MCF 10A (cell line): Measurements from ENCODE around the gene INSL3. TPM values are rescaled to one million over a fixed set of nuclear protein-coding genes. Genes with fewer than 3 reads are reported as not detected.

Experiments
- BruUV-seq: library from RNA; stranded (reverse); fragments of 400-500 nt; replicated peaks from 2 replicates; lab custom pipeline; 2021; lab: Mats Ljungman, UMichigan
- CTCF ChIA-PET: fragments of 300-600 bp; sonication (Branson Sonifier 250); formaldehyde crosslinking; extraction: SDS; loops from one replicate; lab custom pipeline; 2021; ENCODE audit warnings: antibody characterized with exemption, inconsistent platforms; lab: Yijun Ruan, JAX
- POLR2A ChIA-PET: fragments of 300-600, 350-650 bp; sonication (Branson Sonifier 250); formaldehyde crosslinking; extraction: SDS; loops from one replicate; lab custom pipeline; 2020; ENCODE audit warnings: antibody characterized with exemption, inconsistent platforms; lab: Yijun Ruan, JAX
- DNase-seq: peaks from one replicate; pipeline ENCODE4 v3.0.0-alpha.2; 2018; ENCODE audit not compliant: unreplicated experiment
- H3K27ac Mint-ChIP-seq: one replicate; pipeline ENCODE4 v1.8.0; 2022; ENCODE audit warnings: mild to moderate bottlenecking, low read depth, mixed read lengths; ENCODE audit not compliant: unreplicated experiment
- H3K27me3 Mint-ChIP-seq: one replicate; pipeline ENCODE4 v1.8.0; 2022; ENCODE audit warnings: mixed read lengths; ENCODE audit not compliant: insufficient read depth, unreplicated experiment
- H3K36me3 Mint-ChIP-seq: one replicate; pipeline ENCODE4 v1.8.0; 2022; ENCODE audit warnings: mild to moderate bottlenecking, moderate library complexity, mixed read lengths; ENCODE audit not compliant: insufficient read depth, unreplicated experiment
- H3K4me1 Mint-ChIP-seq: one replicate; pipeline ENCODE4 v1.8.0; 2022; ENCODE audit warnings: mixed read lengths; ENCODE audit not compliant: insufficient read depth, unreplicated experiment
- H3K4me3 Mint-ChIP-seq: one replicate; pipeline ENCODE4 v1.8.0; 2022; ENCODE audit warnings: mild to moderate bottlenecking, moderate library complexity, mixed read lengths; ENCODE audit not compliant: unreplicated experiment
- H3K9me3 Mint-ChIP-seq: one replicate; pipeline ENCODE4 v1.8.0; 2022; ENCODE audit warnings: mixed read lengths; ENCODE audit not compliant: unreplicated experiment
- intact Hi-C: fragments of 100-400 bp; cut with micrococcal nuclease; formaldehyde crosslinking; loops from 2 replicates; pipeline ENCODE4 v1.14.1; 2022
- total RNA-seq: library from RNA; stranded (reverse); gene quantifications from 2 replicates; pipeline ENCODE4 v1.2.3, GENCODE V29; 2022
- TF ChIP-seq, protein P1 (sequence below): fragments of 200-600 bp; IDR thresholded peaks from one replicate; pipeline ENCODE4 v1.8.0; 2022; ENCODE audit warnings: antibody characterized with exemption, mild to moderate bottlenecking; ENCODE audit not compliant: unreplicated experiment

INSL3 gene
- total RNA-seq, 1 experiment from 2014 or later = not detected

GRCh38 chr19:17795495-17795856 lies 25.8 kb downstream of the INSL3 start:
- intact Hi-C loops = no loop called here
- no TSS peak for BruUV-seq
- ChIA-PET CTCF (interaction anchor here (0.6 to 3.1 kb wide), 5 partner anchors 11 to 1302 kb away, joined by 3 to 23 read pairs (median 3); no protein-coding TSS in a partner anchor), POLR2A (no interaction called here)
- TF ChIP-seq, protein P1, sequence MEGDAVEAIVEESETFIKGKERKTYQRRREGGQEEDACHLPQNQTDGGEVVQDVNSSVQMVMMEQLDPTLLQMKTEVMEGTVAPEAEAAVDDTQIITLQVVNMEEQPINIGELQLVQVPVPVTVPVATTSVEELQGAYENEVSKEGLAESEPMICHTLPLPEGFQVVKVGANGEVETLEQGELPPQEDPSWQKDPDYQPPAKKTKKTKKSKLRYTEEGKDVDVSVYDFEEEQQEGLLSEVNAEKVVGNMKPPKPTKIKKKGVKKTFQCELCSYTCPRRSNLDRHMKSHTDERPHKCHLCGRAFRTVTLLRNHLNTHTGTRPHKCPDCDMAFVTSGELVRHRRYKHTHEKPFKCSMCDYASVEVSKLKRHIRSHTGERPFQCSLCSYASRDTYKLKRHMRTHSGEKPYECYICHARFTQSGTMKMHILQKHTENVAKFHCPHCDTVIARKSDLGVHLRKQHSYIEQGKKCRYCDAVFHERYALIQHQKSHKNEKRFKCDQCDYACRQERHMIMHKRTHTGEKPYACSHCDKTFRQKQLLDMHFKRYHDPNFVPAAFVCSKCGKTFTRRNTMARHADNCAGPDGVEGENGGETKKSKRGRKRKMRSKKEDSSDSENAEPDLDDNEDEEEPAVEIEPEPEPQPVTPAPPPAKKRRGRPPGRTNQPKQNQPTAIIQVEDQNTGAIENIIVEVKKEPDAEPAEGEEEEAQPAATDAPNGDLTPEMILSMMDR = no peak
- Mint-ChIP-seq H3K4me3 (peak overlapping the region; percentile 16), H3K9me3 (no peaks in the 10 kb centered on the region), H3K4me1 (peaks cover 18% of the 10 kb centered on the region), H3K36me3 (no peaks in the 10 kb centered on the region), H3K27me3 (no peaks in the 10 kb centered on the region), H3K27ac (no peak overlapping the region)
- no peak for DNase-seq

GRCh38 chr19:17794731-17795494 lies 26.4 kb downstream of the INSL3 start, which contains the start of gene B3GNT3:
TSS of gene B3GNT3 (plus strand) at chr19:17795138. CDS start at chr19:17807808, 12,670 bp downstream.
- peak; percentile 82 for DNase-seq
- no peaks in the 10 kb centered on the region for H3K27me3 Mint-ChIP-seq
- BruUV-seq = no TSS peak
- ChIA-PET POLR2A (no interaction called here), CTCF (interaction anchor here (0.5 to 3.1 kb wide), 8 partner anchors 10 to 1302 kb away, joined by 3 to 23 read pairs (median 3); no protein-coding TSS in a partner anchor)
- no peaks in the 10 kb centered on the region for H3K9me3 Mint-ChIP-seq
- no peak within 1 kb of the TSS for H3K27ac Mint-ChIP-seq
- H3K4me3 Mint-ChIP-seq = peak within 1 kb of the TSS; percentile 44
- TF ChIP-seq, protein P1 = no peak
- peaks cover 18% of the 10 kb centered on the region for H3K4me1 Mint-ChIP-seq
- H3K36me3 Mint-ChIP-seq = no peaks in the 10 kb centered on the region
- intact Hi-C loops = no loop called here

DNA sequence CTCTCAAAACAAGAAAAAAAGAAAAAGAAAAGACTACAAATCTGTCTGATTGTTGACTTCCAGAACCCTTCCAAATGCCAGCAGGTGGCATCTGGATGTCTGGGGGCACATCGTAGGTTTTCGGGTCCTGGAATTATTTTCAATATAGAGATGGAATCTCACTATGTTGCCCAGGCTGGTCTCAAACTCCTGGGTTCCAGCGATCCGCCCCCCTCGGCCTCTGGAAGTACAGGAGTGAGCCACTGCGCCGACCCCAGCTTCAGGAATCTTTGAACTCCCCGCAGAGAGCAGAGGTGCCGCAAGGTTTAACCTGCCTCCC lies 26.9 kb downstream of the INSL3 start:
- DNase-seq = no peak
- ChIA-PET POLR2A (no interaction called here), CTCF (interaction anchor here (0.5 to 3.1 kb wide), 5 partner anchors 10 to 189 kb away, joined by 3 to 23 read pairs (median 3); no protein-coding TSS in a partner anchor)
- no peaks in the 10 kb centered on the region for H3K36me3 Mint-ChIP-seq
- H3K4me3 Mint-ChIP-seq = peak overlapping the region; percentile 44
- TF ChIP-seq, protein P1 = no peak
- no peaks in the 10 kb centered on the region for H3K27me3 Mint-ChIP-seq
- intact Hi-C loops = no loop called here
- H3K4me1 Mint-ChIP-seq = peaks cover 18% of the 10 kb centered on the region
- H3K9me3 Mint-ChIP-seq = no peaks in the 10 kb centered on the region
- no TSS peak for BruUV-seq
- no peak overlapping the region for H3K27ac Mint-ChIP-seq

DNA sequence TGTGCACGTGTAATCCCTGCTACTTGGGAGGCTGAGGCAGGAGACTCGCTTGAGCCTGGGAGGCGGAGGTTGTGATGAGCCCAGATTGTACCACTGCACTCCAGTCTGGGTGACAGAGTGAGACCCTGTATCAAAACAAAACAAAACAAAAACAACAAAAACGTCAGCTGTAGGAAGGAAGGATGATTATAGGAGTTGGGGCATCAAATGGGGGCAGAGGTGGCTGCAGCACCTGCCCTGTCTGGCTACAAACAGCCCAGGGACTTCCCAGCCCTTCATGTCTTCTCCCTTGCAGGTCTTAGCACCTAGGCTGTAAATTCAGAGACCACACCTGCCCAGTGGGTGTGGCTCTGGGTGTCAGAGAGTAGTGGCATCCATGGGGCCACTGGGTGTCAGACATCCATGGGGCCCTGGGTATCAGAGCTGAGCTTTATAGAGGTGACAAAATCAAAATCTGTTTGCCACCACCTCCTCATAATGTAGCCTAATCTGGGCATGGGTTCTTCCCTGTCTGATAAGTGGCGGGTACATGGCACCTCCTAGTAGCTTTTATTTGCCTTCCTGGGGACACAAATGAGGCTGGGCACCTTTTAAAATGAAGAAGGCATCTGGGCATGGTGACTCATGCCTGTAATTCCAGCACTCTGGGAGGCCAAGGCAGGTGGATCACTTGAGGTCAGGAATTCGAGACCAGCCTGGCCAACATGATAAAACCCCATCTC lies 31.1 kb downstream of the INSL3 start:
- peaks cover 8% of the 10 kb centered on the region for H3K4me1 Mint-ChIP-seq
- no peaks in the 10 kb centered on the region for H3K27me3 Mint-ChIP-seq
- CTCF ChIA-PET = no interaction called here
- no peak overlapping the region for H3K27ac Mint-ChIP-seq
- no peaks in the 10 kb centered on the region for H3K9me3 Mint-ChIP-seq
- TF ChIP-seq, protein P1 = no peak
- H3K4me3 Mint-ChIP-seq = no peak overlapping the region
- no peaks in the 10 kb centered on the region for H3K36me3 Mint-ChIP-seq
- no TSS peak for BruUV-seq
- POLR2A ChIA-PET = no interaction called here
- intact Hi-C loops = no loop called here
- DNase-seq = no peak
